Activated gamma-delta T cell treated with Interleukin-2 at 50 U/mL for 16 hours (primary cell): Measurements from ENCODE around the gene ZNF845.
"Not testable (repeated sequence)": the region's sequence is repeated elsewhere in the genome, so short reads cannot be mapped to it uniquely, and the experiment has no call there.

ENCODE experiments used
- DNase-seq: peaks from one replicate; pipeline ENCODE4 v3.0.0-alpha.2; 2020

ZNF845 gene

GRCh38 chr19:53333463-53334449 lies at the start of gene ZNF845:
Gene ZNF845, plus strand, starts transcription at chr19:53333749. Its CDS starts 7,559 bp downstream, at chr19:53341308.
- DNase-seq, result peak; percentile 95

GRCh38 chr19:53285087-53285486 lies 48.5 kb upstream of the ZNF845 start:
- no peak for DNase-seq

GRCh38 chr19:53290758-53291549 lies 42.6 kb upstream of the ZNF845 start:
- no peak for DNase-seq

- DNase-seq, result no peak
Observed at GRCh38 chr19:53294786-53295441, 38.6 kb upstream of the ZNF845 start.

- DNase-seq, result not testable (repeated sequence)
Observed at GRCh38 chr19:53301341-53301740, 32.2 kb upstream of the ZNF845 start.

- no peak for DNase-seq
Observed at GRCh38 chr19:53308339-53308811, 25.2 kb upstream of the ZNF845 start.

- DNase-seq, result no peak
Observed at GRCh38 chr19:53311044-53311443, 22.5 kb upstream of the ZNF845 start.

- no peak for DNase-seq
Observed at GRCh38 chr19:53311897-53312296, 21.7 kb upstream of the ZNF845 start.

GRCh38 chr19:53328967-53329366 lies 4.6 kb upstream of the ZNF845 start:
- DNase-seq, result no peak

GRCh38 chr19:53332484-53332883 lies 1.1 kb upstream of the ZNF845 start:
- DNase-seq, result no peak

- DNase-seq, result peak; percentile 10
Observed at GRCh38 chr19:53333066-53333462, 485 bp upstream of the ZNF845 start.

GRCh38 chr19:53344403-53344802 lies 10.9 kb downstream of the ZNF845 start:
- not testable (repeated sequence) for DNase-seq

GRCh38 chr19:53355739-53356138 lies 22.2 kb downstream of the ZNF845 start:
- DNase-seq, result no peak

GRCh38 chr19:53357821-53358581 lies 24.5 kb downstream of the ZNF845 start:
- DNase-seq, result no peak

GRCh38 chr19:53360056-53360455 lies 26.5 kb downstream of the ZNF845 start:
- not testable (repeated sequence) for DNase-seq

GRCh38 chr19:53365134-53365898 lies 31.8 kb downstream of the ZNF845 start, which contains the start of gene ZNF525:
Gene ZNF525, plus strand, starts transcription at chr19:53365705. Its CDS starts 6,577 bp downstream, at chr19:53372282.
- peak; percentile 97 for DNase-seq

- DNase-seq, result peak; percentile 6
Observed at GRCh38 chr19:53365899-53366493, 32.4 kb downstream of the ZNF845 start.

- DNase-seq, result no peak
Observed at GRCh38 chr19:53372196-53372595, 38.6 kb downstream of the ZNF845 start.

- DNase-seq, result no peak
Observed at GRCh38 chr19:53374288-53374687, 40.7 kb downstream of the ZNF845 start.

- no peak for DNase-seq
Observed at GRCh38 chr19:53374743-53375142, 41.2 kb downstream of the ZNF845 start.

GRCh38 chr19:53381376-53381775 lies 47.8 kb downstream of the ZNF845 start:
- no peak for DNase-seq
